Fibroblast of the aortic adventitia (primary cell): ENCODE data around the gene LCA5. TPM values are rescaled to one million over a fixed set of nuclear protein-coding genes. Genes with fewer than 3 reads are reported as not detected.
A peak's percentile ranks its signal among the peaks of the same experiment; 100 is the strongest.

Source experiments
- DNase-seq: peaks from one replicate; pipeline ENCODE4 v3.0.0-alpha.2; 2010; ENCODE audit warnings: low read depth
- H3K4me3 ChIP-seq: 2 replicates; pipeline ENCODE4 v1.5.1; 2011; ENCODE audit warnings: low read depth, mild to moderate bottlenecking, control low read depth, low read length, moderate library complexity
- total RNA-seq: library from RNA; depleted of rRNA; stranded (reverse); fragments of >200 nt; gene quantifications from 2 replicates; pipeline ENCODE4 v1.2.3, GENCODE V29; 2012; ENCODE audit warnings: low replicate concordance
- TF ChIP-seq, protein P1 (sequence below): IDR thresholded peaks from 2 replicates; pipeline ENCODE4 v1.5.1; 2011; ENCODE audit warnings: mild to moderate bottlenecking, low read length, control low read depth, inconsistent platforms; ENCODE audit not compliant: insufficient read depth

The LCA5 gene
- total RNA-seq, 1 donor, result 7.4 TPM

- H3K4me3 ChIP-seq, result no peak overlapping the region
- no peak for DNase-seq
- TF ChIP-seq, protein P1, sequence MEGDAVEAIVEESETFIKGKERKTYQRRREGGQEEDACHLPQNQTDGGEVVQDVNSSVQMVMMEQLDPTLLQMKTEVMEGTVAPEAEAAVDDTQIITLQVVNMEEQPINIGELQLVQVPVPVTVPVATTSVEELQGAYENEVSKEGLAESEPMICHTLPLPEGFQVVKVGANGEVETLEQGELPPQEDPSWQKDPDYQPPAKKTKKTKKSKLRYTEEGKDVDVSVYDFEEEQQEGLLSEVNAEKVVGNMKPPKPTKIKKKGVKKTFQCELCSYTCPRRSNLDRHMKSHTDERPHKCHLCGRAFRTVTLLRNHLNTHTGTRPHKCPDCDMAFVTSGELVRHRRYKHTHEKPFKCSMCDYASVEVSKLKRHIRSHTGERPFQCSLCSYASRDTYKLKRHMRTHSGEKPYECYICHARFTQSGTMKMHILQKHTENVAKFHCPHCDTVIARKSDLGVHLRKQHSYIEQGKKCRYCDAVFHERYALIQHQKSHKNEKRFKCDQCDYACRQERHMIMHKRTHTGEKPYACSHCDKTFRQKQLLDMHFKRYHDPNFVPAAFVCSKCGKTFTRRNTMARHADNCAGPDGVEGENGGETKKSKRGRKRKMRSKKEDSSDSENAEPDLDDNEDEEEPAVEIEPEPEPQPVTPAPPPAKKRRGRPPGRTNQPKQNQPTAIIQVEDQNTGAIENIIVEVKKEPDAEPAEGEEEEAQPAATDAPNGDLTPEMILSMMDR, result no peak
Measured at GRCh38 chr6:79468587-79468986, 68.6 kb downstream of the LCA5 start.

DNA sequence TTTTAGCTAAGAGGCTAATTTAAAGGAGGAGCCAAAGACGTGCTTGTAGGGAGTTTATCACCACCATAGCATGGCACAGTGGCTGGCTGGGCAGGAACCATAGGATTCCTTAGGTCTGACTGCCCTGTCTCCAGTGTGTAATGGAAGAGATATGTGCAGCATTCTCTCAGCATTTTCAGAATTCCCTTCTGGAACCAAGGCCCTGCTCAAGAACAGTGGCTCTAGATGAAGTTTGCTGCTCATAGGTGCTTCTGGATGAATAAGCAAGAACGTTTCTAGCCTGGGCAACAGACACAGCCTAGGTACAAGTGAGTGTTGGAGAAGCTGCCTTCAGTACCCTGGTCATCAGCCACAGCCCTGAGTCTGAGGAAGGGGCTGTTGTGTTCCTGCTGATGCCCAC, 69.1 kb downstream of the LCA5 start:
- TF ChIP-seq, protein P1, result no peak
- DNase-seq, result peak; percentile 54
- no peak overlapping the region for H3K4me3 ChIP-seq

- no peak overlapping the region for H3K4me3 ChIP-seq
- TF ChIP-seq, protein P1, result no peak
- peak; percentile 9 for DNase-seq
Measured at GRCh38 chr6:79467716-79468115, 69.5 kb downstream of the LCA5 start.

DNA sequence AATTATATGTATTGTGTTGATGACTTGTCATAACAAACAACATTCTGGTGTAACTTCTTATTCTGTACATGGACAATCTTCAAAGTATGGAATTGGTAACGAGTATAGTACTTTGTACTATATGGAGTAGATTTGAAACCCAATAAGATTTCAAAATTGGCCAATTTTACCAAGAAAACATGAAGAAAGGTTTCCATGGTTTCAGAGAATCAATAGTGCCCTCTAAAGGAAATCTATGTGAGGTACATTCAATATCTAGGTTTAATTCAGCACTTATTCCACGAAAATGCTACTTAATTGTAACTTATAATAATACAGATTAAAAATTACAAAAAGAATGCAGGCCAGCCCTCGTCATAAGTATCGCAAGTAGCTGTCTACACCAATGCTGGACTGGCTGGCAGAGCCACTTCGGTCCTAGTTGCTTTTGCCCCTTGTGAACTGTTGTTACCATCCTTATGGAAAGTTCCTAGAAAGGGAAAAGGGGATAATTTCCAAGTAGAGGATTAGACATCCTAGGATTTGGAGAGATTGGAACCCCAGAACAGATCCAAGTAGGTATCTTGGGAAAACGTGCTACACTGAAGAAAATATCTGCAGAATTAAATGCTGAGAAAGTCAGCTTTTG, 70.9 kb downstream of the LCA5 start:
- DNase-seq, result peak; percentile 58

GRCh38 chr6:79465381-79465780, 71.8 kb downstream of the LCA5 start:
- no peak for DNase-seq
- TF ChIP-seq, protein P1, result no peak

More for the DNA sequence above, 70.9 kb downstream of the LCA5 start:
- TF ChIP-seq, protein P1, result peak; percentile 49
- H3K4me3 ChIP-seq, result no peak overlapping the region

DNA sequence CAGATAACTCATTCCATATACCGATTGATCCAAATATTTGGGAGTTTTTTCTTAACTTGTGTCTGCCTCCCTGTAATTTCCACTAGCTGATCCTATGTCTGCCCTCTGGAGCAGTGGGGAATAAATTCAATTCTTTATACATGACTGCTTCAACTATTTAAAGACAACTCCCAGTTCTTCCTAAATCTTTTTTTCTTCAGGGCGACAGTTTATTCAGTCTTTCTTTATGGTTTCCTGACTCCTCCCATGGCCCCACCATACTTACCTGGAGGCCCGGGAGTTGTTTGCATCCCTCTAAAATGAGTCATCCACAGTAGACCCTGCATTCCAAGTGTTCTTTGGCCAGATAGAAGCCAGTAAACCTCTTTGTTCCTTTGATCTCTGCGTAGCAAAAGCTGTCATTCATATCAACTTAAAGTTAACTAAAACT, 73.6 kb downstream of the LCA5 start:
- no peak overlapping the region for H3K4me3 ChIP-seq
- DNase-seq, result no peak
- TF ChIP-seq, protein P1, result no peak

More at GRCh38 chr6:79465381-79465780, 71.8 kb downstream of the LCA5 start:
- H3K4me3 ChIP-seq, result no peak overlapping the region

GRCh38 chr6:79461205-79461604, 76.0 kb downstream of the LCA5 start:
- DNase-seq, result no peak
- H3K4me3 ChIP-seq, result no peak overlapping the region
- TF ChIP-seq, protein P1, result no peak
